Measurements from ENCODE around the gene REM1.

- TF ChIP-seq, protein P1, sequence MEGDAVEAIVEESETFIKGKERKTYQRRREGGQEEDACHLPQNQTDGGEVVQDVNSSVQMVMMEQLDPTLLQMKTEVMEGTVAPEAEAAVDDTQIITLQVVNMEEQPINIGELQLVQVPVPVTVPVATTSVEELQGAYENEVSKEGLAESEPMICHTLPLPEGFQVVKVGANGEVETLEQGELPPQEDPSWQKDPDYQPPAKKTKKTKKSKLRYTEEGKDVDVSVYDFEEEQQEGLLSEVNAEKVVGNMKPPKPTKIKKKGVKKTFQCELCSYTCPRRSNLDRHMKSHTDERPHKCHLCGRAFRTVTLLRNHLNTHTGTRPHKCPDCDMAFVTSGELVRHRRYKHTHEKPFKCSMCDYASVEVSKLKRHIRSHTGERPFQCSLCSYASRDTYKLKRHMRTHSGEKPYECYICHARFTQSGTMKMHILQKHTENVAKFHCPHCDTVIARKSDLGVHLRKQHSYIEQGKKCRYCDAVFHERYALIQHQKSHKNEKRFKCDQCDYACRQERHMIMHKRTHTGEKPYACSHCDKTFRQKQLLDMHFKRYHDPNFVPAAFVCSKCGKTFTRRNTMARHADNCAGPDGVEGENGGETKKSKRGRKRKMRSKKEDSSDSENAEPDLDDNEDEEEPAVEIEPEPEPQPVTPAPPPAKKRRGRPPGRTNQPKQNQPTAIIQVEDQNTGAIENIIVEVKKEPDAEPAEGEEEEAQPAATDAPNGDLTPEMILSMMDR (IDR thresholded peaks at IDR 0.05), result no peak
- no peak for TF ChIP-seq POLR2A (IDR thresholded peaks at IDR 0.05)
Measured at GRCh38 chr20:31449511-31450414, 25.3 kb upstream of the REM1 start.
